NCI-H226 (cell line): ENCODE results near the gene DOCK1.

ENCODE experiments used
- DNase-seq: peaks from one replicate; pipeline ENCODE4 v3.0.0-alpha.2; 2015

The DOCK1 gene

GRCh38 chr10:127040756-127041155 lies 135.5 kb downstream of the DOCK1 start:
- no peak for DNase-seq

GRCh38 chr10:127041552-127041951 lies 136.3 kb downstream of the DOCK1 start:
- DNase-seq = peak; percentile 16

- DNase-seq = no peak
Measured at GRCh38 chr10:127043301-127043700, 138.1 kb downstream of the DOCK1 start.

GRCh38 chr10:127044186-127044585 lies 139.0 kb downstream of the DOCK1 start:
- no peak for DNase-seq

- DNase-seq = no peak
Measured at GRCh38 chr10:127046975-127047877, 142.0 kb downstream of the DOCK1 start.

- no peak for DNase-seq
Measured at GRCh38 chr10:127047878-127048238, 142.6 kb downstream of the DOCK1 start.

GRCh38 chr10:127048630-127049029 lies 143.4 kb downstream of the DOCK1 start:
- DNase-seq = no peak

- DNase-seq = no peak
Measured at GRCh38 chr10:127052001-127052400, 146.8 kb downstream of the DOCK1 start.

GRCh38 chr10:127055263-127055662 lies 150.0 kb downstream of the DOCK1 start:
- no peak for DNase-seq

GRCh38 chr10:127059314-127059713 lies 154.1 kb downstream of the DOCK1 start:
- DNase-seq = no peak

- no peak for DNase-seq
Measured at GRCh38 chr10:127063762-127064161, 158.5 kb downstream of the DOCK1 start.

GRCh38 chr10:127064474-127064873 lies 159.2 kb downstream of the DOCK1 start:
- DNase-seq = no peak

- no peak for DNase-seq
Measured at GRCh38 chr10:127067542-127068194, 162.4 kb downstream of the DOCK1 start.

GRCh38 chr10:127068485-127068884 lies 163.3 kb downstream of the DOCK1 start:
- DNase-seq = no peak

GRCh38 chr10:127069436-127069835 lies 164.2 kb downstream of the DOCK1 start:
- no peak for DNase-seq

- DNase-seq = no peak
Measured at GRCh38 chr10:127071126-127071525, 165.9 kb downstream of the DOCK1 start.

GRCh38 chr10:127073666-127074065 lies 168.4 kb downstream of the DOCK1 start:
- no peak for DNase-seq

GRCh38 chr10:127079392-127079791 lies 174.2 kb downstream of the DOCK1 start:
- no peak for DNase-seq

- no peak for DNase-seq
Measured at GRCh38 chr10:127080317-127080716, 175.1 kb downstream of the DOCK1 start.

- DNase-seq = no peak
Measured at GRCh38 chr10:127081851-127082345, 176.7 kb downstream of the DOCK1 start.

GRCh38 chr10:127082651-127083050 lies 177.4 kb downstream of the DOCK1 start:
- no peak for DNase-seq

GRCh38 chr10:127085957-127086356 lies 180.7 kb downstream of the DOCK1 start:
- DNase-seq = no peak

- DNase-seq = no peak
Measured at GRCh38 chr10:127088908-127089307, 183.7 kb downstream of the DOCK1 start.

GRCh38 chr10:127089446-127089845 lies 184.2 kb downstream of the DOCK1 start:
- DNase-seq = no peak
